NCI-H2107 treated with DMSO at 0.1 percent for 48 hours (cell line): Measurements from ENCODE around the gene SHKBP1.
"Not testable (repeated sequence)": the region's sequence is repeated elsewhere in the genome, so short reads cannot be mapped to it uniquely, and the experiment has no call there.

Experiments
- DNase-seq: peaks from one replicate; lab custom pipeline; 2025; ENCODE audit not compliant: unreplicated experiment; lab: John Stamatoyannopoulos, UW

Gene SHKBP1

GRCh38 chr19:40584007-40584406, 7.3 kb downstream of the SHKBP1 start:
- DNase-seq, result no peak

- DNase-seq, result no peak
These were observed 8.7 kb downstream of the SHKBP1 start for GRCh38 chr19:40585241-40585981.

- no peak for DNase-seq
These were observed 9.3 kb downstream of the SHKBP1 start for GRCh38 chr19:40585982-40586422.

GRCh38 chr19:40586611-40587010, 9.9 kb downstream of the SHKBP1 start:
- DNase-seq, result no peak

GRCh38 chr19:40588110-40588854, 11.6 kb downstream of the SHKBP1 start:
- DNase-seq, result no peak

GRCh38 chr19:40588926-40589569, 12.4 kb downstream of the SHKBP1 start:
- DNase-seq, result no peak

GRCh38 chr19:40589591-40590429, 13.1 kb downstream of the SHKBP1 start:
- no peak for DNase-seq

GRCh38 chr19:40590464-40591265, 14.0 kb downstream of the SHKBP1 start:
- DNase-seq, result no peak

- not testable (repeated sequence) for DNase-seq
These were observed 15.1 kb downstream of the SHKBP1 start for GRCh38 chr19:40591724-40592123.

- DNase-seq, result no peak
These were observed 15.5 kb downstream of the SHKBP1 start for GRCh38 chr19:40592170-40592569.

- no peak for DNase-seq
These were observed 17.6 kb downstream of the SHKBP1 start for GRCh38 chr19:40594255-40594654.

GRCh38 chr19:40594657-40595091, 18.0 kb downstream of the SHKBP1 start:
- DNase-seq, result no peak

GRCh38 chr19:40596608-40597328, 20.1 kb downstream of the SHKBP1 start:
- DNase-seq, result no peak

- no peak for DNase-seq
These were observed 20.7 kb downstream of the SHKBP1 start for GRCh38 chr19:40597329-40597838.

GRCh38 chr19:40598121-40598917, 21.6 kb downstream of the SHKBP1 start:
- peak; percentile 35 for DNase-seq

- no peak for DNase-seq
These were observed 22.2 kb downstream of the SHKBP1 start for GRCh38 chr19:40598918-40599307.

- no peak for DNase-seq
These were observed 22.7 kb downstream of the SHKBP1 start for GRCh38 chr19:40599331-40599901.

- no peak for DNase-seq
These were observed 23.4 kb downstream of the SHKBP1 start for GRCh38 chr19:40599902-40600569.
